ENCODE data around the gene STEAP1B.

Gene STEAP1B

GRCh38 chr7:22400150-22400814, 99.7 kb downstream of the STEAP1B start:
- no peak for DNase-seq (ENCODE audit: low read depth)

- DNase-seq (ENCODE audit: low read depth), result no peak
Measured at GRCh38 chr7:22399546-22399945, 100.4 kb downstream of the STEAP1B start.

- DNase-seq (ENCODE audit: low read depth), result no peak
Measured at GRCh38 chr7:22399091-22399490, 100.9 kb downstream of the STEAP1B start.

GRCh38 chr7:22397981-22398380, 102.0 kb downstream of the STEAP1B start:
- DNase-seq (ENCODE audit: low read depth), result no peak

GRCh38 chr7:22395222-22395621, 104.8 kb downstream of the STEAP1B start:
- DNase-seq (ENCODE audit: low read depth), result no peak

- DNase-seq (ENCODE audit: low read depth), result no peak
Measured at GRCh38 chr7:22394739-22395138, 105.2 kb downstream of the STEAP1B start.

GRCh38 chr7:22393913-22394729, 105.9 kb downstream of the STEAP1B start:
- DNase-seq (ENCODE audit: low read depth), result no peak

GRCh38 chr7:22390516-22390915, 109.5 kb downstream of the STEAP1B start:
- no peak for DNase-seq (ENCODE audit: low read depth)

- no peak for DNase-seq (ENCODE audit: low read depth)
Measured at GRCh38 chr7:22389892-22390291, 110.1 kb downstream of the STEAP1B start.

- no peak for DNase-seq (ENCODE audit: low read depth)
Measured at GRCh38 chr7:22387583-22387982, 112.4 kb downstream of the STEAP1B start.

- DNase-seq (ENCODE audit: low read depth), result no peak
Measured at GRCh38 chr7:22386865-22387264, 113.1 kb downstream of the STEAP1B start.

- DNase-seq (ENCODE audit: low read depth), result no peak
Measured at GRCh38 chr7:22386206-22386858, 113.7 kb downstream of the STEAP1B start.

GRCh38 chr7:22385326-22385725, 114.7 kb downstream of the STEAP1B start:
- no peak for DNase-seq (ENCODE audit: low read depth)

GRCh38 chr7:22380333-22380732, 119.7 kb downstream of the STEAP1B start:
- DNase-seq (ENCODE audit: low read depth), result no peak

GRCh38 chr7:22378199-22378980, 121.6 kb downstream of the STEAP1B start:
- no peak for DNase-seq (ENCODE audit: low read depth)

- DNase-seq (ENCODE audit: low read depth), result no peak
Measured at GRCh38 chr7:22377703-22378102, 122.3 kb downstream of the STEAP1B start.

GRCh38 chr7:22375359-22376048, 124.5 kb downstream of the STEAP1B start:
- DNase-seq (ENCODE audit: low read depth), result no peak

- DNase-seq (ENCODE audit: low read depth), result no peak
Measured at GRCh38 chr7:22373911-22374310, 126.1 kb downstream of the STEAP1B start.

GRCh38 chr7:22373388-22373787, 126.6 kb downstream of the STEAP1B start:
- DNase-seq (ENCODE audit: low read depth), result no peak

GRCh38 chr7:22372863-22373262, 127.1 kb downstream of the STEAP1B start:
- no peak for DNase-seq (ENCODE audit: low read depth)

GRCh38 chr7:22371878-22372277, 128.1 kb downstream of the STEAP1B start:
- DNase-seq (ENCODE audit: low read depth), result no peak

All from activated gamma-delta T cell treated with anti-CD3 and anti-CD28 coated beads, Interleukin-2, amount 50 U/mL, for 16 hours (primary cell).